Brain microvascular endothelial cell (primary cell): ENCODE data around the gene MMP24.
"Not testable (repeated sequence)": the region's sequence is repeated elsewhere in the genome, so short reads cannot be mapped to it uniquely, and the experiment has no call there.

Experiments
- DNase-seq: peaks from one replicate; pipeline ENCODE4 v3.0.0-alpha.2; 2020
- H3K27ac ChIP-seq: fragments of 250-450 bp; sonication (Bioruptor Pico); 2 replicates; pipeline ENCODE4 v1.5.1; 2020; ENCODE audit warnings: mild to moderate bottlenecking, moderate library complexity
- H3K27me3 ChIP-seq: fragments of 250-450 bp; sonication (Bioruptor Pico); replicated peaks from 2 replicates; pipeline ENCODE4 v1.5.1; 2020; ENCODE audit warnings: mild to moderate bottlenecking
- H3K36me3 ChIP-seq: fragments of 250-450 bp; sonication (Bioruptor Pico); replicated peaks from 2 replicates; pipeline ENCODE4 v1.5.1; 2020; ENCODE audit warnings: mild to moderate bottlenecking
- H3K4me3 ChIP-seq: 2 replicates; pipeline ENCODE4 v1.5.1; 2011; ENCODE audit warnings: low read depth, mild to moderate bottlenecking, control low read depth, low read length, moderate library complexity
- in situ Hi-C: cut with HindIII; loops from 2 replicates; pipeline ENCODE4 v1.10.0; 2017; ENCODE audit warnings: low sequenced_read_pairs, low pct_ligation_motif_present
- TF ChIP-seq, protein P1 (sequence below): IDR thresholded peaks from 2 replicates; pipeline ENCODE4 v1.5.1; 2011; ENCODE audit warnings: low read depth, mild to moderate bottlenecking, moderate library complexity, low read length, control low read depth, inconsistent platforms; ENCODE audit errors: missing control alignments

The MMP24 gene

GRCh38 chr20:35226126-35226883, at the start of gene MMP24:
MMP24 (plus strand) TSS chr20:35226690; CDS start chr20:35226739, 49 bp downstream.
- DNase-seq, result no peak

GRCh38 chr20:35179292-35180212, 46.9 kb upstream of the MMP24 start:
- no peak overlapping the region for H3K27ac ChIP-seq
- in situ Hi-C loops, result no loop called here
- peaks cover 14% of the 10 kb centered on the region for H3K36me3 ChIP-seq
- H3K4me3 ChIP-seq, result no peak overlapping the region
- no peaks in the 10 kb centered on the region for H3K27me3 ChIP-seq
- TF ChIP-seq, protein P1, sequence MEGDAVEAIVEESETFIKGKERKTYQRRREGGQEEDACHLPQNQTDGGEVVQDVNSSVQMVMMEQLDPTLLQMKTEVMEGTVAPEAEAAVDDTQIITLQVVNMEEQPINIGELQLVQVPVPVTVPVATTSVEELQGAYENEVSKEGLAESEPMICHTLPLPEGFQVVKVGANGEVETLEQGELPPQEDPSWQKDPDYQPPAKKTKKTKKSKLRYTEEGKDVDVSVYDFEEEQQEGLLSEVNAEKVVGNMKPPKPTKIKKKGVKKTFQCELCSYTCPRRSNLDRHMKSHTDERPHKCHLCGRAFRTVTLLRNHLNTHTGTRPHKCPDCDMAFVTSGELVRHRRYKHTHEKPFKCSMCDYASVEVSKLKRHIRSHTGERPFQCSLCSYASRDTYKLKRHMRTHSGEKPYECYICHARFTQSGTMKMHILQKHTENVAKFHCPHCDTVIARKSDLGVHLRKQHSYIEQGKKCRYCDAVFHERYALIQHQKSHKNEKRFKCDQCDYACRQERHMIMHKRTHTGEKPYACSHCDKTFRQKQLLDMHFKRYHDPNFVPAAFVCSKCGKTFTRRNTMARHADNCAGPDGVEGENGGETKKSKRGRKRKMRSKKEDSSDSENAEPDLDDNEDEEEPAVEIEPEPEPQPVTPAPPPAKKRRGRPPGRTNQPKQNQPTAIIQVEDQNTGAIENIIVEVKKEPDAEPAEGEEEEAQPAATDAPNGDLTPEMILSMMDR, result no peak
- DNase-seq, result no peak

More at GRCh38 chr20:35226126-35226883, at the start of gene MMP24:
- Histone ChIP-seq H3K36me3 (no peaks in the 10 kb centered on the region), H3K27ac (no peak within 1 kb of the TSS), H3K4me3 (peak within 1 kb of the TSS; percentile 15), H3K27me3 (peaks cover 24% of the 10 kb centered on the region)
- TF ChIP-seq, protein P1, result no peak
- in situ Hi-C loops, result no loop called here

DNA sequence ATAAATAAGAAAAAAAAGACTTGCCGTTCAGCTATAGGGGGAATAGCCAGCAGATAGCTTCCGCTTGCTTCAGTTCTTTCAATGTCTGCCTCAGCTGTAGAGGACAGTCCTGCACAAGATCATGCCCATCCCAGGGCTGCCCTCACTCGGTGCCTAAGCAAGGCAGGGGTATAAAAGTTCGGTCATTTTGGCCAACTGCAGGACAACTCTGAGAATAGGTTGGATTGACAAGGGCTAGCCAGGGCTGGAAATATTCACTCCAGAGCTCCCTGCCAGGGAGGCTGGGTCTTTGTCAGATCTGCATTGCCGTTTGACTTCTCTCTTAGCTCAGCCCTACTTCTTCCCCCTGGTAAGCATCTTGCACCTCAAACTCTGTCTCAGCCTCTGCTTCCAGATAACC, 46.2 kb upstream of the MMP24 start:
- Histone ChIP-seq H3K27me3 (no peaks in the 10 kb centered on the region), H3K4me3 (no peak overlapping the region), H3K36me3 (peaks cover 14% of the 10 kb centered on the region), H3K27ac (no peak overlapping the region)
- DNase-seq, result no peak
- in situ Hi-C loops, result no loop called here
- TF ChIP-seq, protein P1, result no peak

GRCh38 chr20:35181731-35182130, 44.8 kb upstream of the MMP24 start:
- in situ Hi-C loops, result no loop called here
- DNase-seq, result no peak
- Histone ChIP-seq H3K27ac (no peak overlapping the region), H3K27me3 (no peaks in the 10 kb centered on the region), H3K4me3 (no peak overlapping the region), H3K36me3 (peaks cover 6% of the 10 kb centered on the region)
- TF ChIP-seq, protein P1, result no peak

DNA sequence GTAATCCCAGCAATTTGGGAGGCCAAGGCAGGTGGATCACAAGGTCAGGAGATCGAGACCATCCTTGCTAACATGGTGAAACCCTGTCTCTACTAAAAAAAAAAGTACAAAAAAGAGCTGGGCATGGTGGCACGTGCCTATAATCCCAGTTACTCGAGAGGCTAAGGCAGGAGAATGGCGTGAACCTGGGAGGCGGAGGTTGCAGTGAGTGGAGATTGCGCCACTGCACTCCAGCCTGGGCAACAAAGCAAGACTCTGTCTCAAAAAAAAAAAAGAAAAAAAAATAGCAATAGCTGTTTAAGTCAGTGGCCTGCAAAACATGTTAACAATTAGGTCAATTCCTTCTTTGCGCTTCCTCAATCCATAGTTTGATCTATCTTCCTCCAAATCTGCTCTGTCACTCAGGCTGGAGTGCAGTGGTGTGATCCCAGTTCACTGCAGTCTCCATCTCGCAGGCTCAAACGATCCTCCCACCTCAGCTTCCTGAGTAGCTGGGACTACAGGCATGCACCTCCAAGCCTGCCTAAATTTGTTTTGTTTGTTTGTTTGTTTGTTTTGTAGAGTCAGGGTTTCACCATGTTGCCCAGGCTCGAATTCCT, 39.7 kb upstream of the MMP24 start:
- DNase-seq, in situ Hi-C loops, H3K27ac ChIP-seq, H3K27me3 ChIP-seq, H3K36me3 ChIP-seq, H3K4me3 ChIP-seq: not testable (repeated sequence)

DNA sequence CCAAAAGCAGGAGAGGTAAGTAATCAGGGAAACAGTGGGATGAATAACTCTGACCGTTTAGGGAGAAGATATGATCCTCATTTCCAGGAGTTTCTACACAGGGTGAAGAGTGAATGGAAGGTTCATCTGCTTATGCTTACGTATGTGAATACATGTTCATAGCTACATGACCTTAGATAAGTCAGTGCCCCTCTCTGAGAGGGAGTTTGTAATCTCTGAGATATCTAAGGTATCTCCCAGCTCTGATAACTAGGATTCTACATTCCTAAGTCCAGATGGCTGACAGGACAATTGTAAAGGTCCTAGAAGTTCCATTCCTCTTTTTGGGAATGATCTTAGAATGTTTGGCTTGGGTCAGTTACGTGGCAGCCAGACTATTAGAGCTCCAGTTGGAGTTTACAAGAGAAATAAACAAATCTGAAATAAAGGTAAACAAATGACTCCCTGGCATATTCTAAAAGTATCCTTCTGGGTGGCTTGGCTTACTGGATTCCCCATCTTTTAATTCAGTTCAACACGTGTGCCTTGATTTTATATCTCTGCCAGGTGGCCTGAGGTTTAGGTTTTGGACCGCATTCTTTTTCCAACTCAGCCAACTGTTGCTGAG, 38.8 kb upstream of the MMP24 start:
- no peak for DNase-seq
- in situ Hi-C loops, result no loop called here
- H3K36me3 ChIP-seq, result no peaks in the 10 kb centered on the region
- H3K4me3 ChIP-seq, result no peak overlapping the region
- H3K27ac ChIP-seq, result no peak overlapping the region
- TF ChIP-seq, protein P1, result no peak
- H3K27me3 ChIP-seq, result no peaks in the 10 kb centered on the region

- H3K36me3 ChIP-seq, DNase-seq, H3K27me3 ChIP-seq, in situ Hi-C loops, H3K4me3 ChIP-seq, H3K27ac ChIP-seq: not testable (repeated sequence)
These were observed 37.3 kb upstream of the MMP24 start for GRCh38 chr20:35189223-35189622.
